Measurements from ENCODE around the gene FGF14.
A peak's percentile ranks its signal among the peaks of the same experiment; 100 is the strongest.

FGF14 gene

GRCh38 chr13:102208347-102208746 is 193.5 kb downstream of the FGF14 start:
- no peaks in the 10 kb centered on the region for H3K27me3 ChIP-seq (replicated peaks; ENCODE audit: control insufficient read depth, insufficient read depth, low read length)
- no peak overlapping the region for H3K4me3 ChIP-seq (replicated peaks; ENCODE audit: low read depth, low read length)
- TF ChIP-seq CTCF (IDR thresholded peaks at IDR 0.05; ENCODE audit: insufficient read depth, low read length, poor library complexity, severe bottlenecking): no peak
- no peaks in the 10 kb centered on the region for H3K36me3 ChIP-seq (ENCODE audit: control insufficient read depth, insufficient read depth, low read length)
- DNase-seq (ENCODE audit: extremely low read depth, insufficient read length): no peak

DNA sequence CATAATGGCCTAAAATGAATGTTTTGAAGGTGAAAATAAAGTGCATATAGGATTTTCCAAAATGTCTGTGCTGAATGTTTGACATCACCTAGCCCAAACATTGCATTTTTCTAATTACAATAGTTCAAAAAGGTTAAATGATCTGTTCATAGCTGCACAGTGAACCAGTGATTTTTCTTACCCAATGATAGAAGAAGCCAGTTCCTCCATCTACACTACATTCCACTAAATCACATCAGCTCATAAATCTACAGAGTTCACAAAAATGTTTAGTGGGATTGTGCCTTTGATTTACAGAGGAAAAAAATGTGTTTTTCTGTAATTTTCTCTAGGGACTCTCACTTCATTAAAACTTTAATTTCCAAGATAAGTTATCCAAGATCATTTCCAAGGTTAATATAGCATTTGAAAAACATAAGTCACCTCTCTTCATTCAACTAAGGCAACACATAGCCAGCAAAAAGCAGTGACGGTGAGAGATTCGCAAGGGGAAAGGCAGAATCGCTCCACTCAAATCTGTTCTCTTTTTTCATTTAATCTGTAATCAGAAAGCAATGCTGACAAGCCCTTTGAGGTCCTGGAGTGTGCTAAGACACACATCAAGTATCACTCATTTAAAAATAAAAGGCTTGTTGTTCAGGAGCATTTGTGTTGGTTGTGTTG is 194.0 kb downstream of the FGF14 start:
- Histone ChIP-seq H3K4me3 (replicated peaks; ENCODE audit: low read depth, low read length) (no peak overlapping the region), H3K27me3 (replicated peaks; ENCODE audit: control insufficient read depth, insufficient read depth, low read length) (no peaks in the 10 kb centered on the region), H3K36me3 (ENCODE audit: control insufficient read depth, insufficient read depth, low read length) (no peaks in the 10 kb centered on the region)
- no peak for DNase-seq (ENCODE audit: extremely low read depth, insufficient read length)
- TF ChIP-seq CTCF (IDR thresholded peaks at IDR 0.05; ENCODE audit: insufficient read depth, low read length, poor library complexity, severe bottlenecking): no peak

GRCh38 chr13:102203718-102204117 is 198.1 kb downstream of the FGF14 start:
- no peak for TF ChIP-seq CTCF (IDR thresholded peaks at IDR 0.05; ENCODE audit: insufficient read depth, low read length, poor library complexity, severe bottlenecking)
- Histone ChIP-seq H3K27me3 (replicated peaks; ENCODE audit: control insufficient read depth, insufficient read depth, low read length) (no peaks in the 10 kb centered on the region), H3K4me3 (replicated peaks; ENCODE audit: low read depth, low read length) (no peak overlapping the region), H3K36me3 (ENCODE audit: control insufficient read depth, insufficient read depth, low read length) (no peaks in the 10 kb centered on the region)
- DNase-seq (ENCODE audit: extremely low read depth, insufficient read length): no peak

- no peak overlapping the region for H3K4me3 ChIP-seq (replicated peaks; ENCODE audit: low read depth, low read length)
- no peak for TF ChIP-seq CTCF (IDR thresholded peaks at IDR 0.05; ENCODE audit: insufficient read depth, low read length, poor library complexity, severe bottlenecking)
- no peak for DNase-seq (ENCODE audit: extremely low read depth, insufficient read length)
- no peaks in the 10 kb centered on the region for H3K27me3 ChIP-seq (replicated peaks; ENCODE audit: control insufficient read depth, insufficient read depth, low read length)
- H3K36me3 ChIP-seq (ENCODE audit: control insufficient read depth, insufficient read depth, low read length): no peaks in the 10 kb centered on the region
These were observed 203.2 kb downstream of the FGF14 start for GRCh38 chr13:102198418-102199311.

DNA sequence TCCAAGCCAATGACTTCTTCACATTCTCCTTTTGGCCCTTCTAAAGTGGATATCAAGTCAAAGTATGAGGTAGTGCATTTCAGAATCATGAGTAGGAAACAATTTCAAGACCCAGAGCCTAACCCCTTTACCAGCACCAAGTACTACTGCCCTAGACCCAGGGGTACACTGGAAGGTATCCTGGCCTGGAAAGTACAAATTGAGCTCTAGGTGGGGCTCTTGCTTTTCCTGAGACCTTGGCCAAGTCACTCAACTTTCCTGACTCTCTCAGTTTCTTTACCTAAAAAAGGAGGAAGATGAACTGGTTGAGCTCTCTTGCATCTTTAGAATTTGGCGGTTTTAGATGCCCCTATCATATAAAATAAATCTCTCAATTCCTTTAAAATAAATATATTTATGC is 204.7 kb downstream of the FGF14 start:
- peak; percentile 16 for TF ChIP-seq CTCF (IDR thresholded peaks at IDR 0.05; ENCODE audit: insufficient read depth, low read length, poor library complexity, severe bottlenecking)
- H3K4me3 ChIP-seq (replicated peaks; ENCODE audit: low read depth, low read length): no peak overlapping the region
- no peaks in the 10 kb centered on the region for H3K36me3 ChIP-seq (ENCODE audit: control insufficient read depth, insufficient read depth, low read length)
- H3K27me3 ChIP-seq (replicated peaks; ENCODE audit: control insufficient read depth, insufficient read depth, low read length): no peaks in the 10 kb centered on the region
- DNase-seq (ENCODE audit: extremely low read depth, insufficient read length): no peak
